Testis (tissue), 3 donors: Measurements from ENCODE around the gene HMX3. TPM values are rescaled to one million over a fixed set of nuclear protein-coding genes. Genes with fewer than 3 reads are reported as not detected.

Experiments
- DNase-seq: peaks from one replicate; pipeline ENCODE4 v3.0.0-alpha.2; 2019
- H3K27ac ChIP-seq, 2 donors: fragments of 200-600 bp; sonication (generic); one replicate each; pipeline ENCODE4 v1.5.1; 2019
- H3K27me3 ChIP-seq: fragments of 200-600 bp; sonication (generic); one replicate; pipeline ENCODE4 v1.5.1; 2019
- H3K36me3 ChIP-seq: fragments of 200-600 bp; sonication (generic); one replicate; pipeline ENCODE4 v1.5.1; 2017; ENCODE audit warnings: low read depth; ENCODE audit errors: missing control alignments
- H3K4me1 ChIP-seq: fragments of 200-600 bp; sonication (generic); one replicate; pipeline ENCODE4 v1.5.1; 2019
- H3K4me3 ChIP-seq, 2 donors: fragments of 200-600 bp; sonication (generic); one replicate each; pipeline ENCODE4 v1.5.1; 2017 to 2019
- H3K9me3 ChIP-seq: fragments of 200-600 bp; sonication (generic); one replicate; pipeline ENCODE4 v1.5.1; 2017
- CTCF ChIP-seq, 3 experiments: fragments of 450-650 bp in 2 of 3; fragments of 200-600 bp in 1 of 3; sonication (generic) in 1 of 3; IDR thresholded peaks; one replicate each; pipeline ENCODE4 v1.5.1; 2016 to 2019; ENCODE audit warnings: antibody characterized with exemption in 3 of 3, mild to moderate bottlenecking in 2 of 3, moderate library complexity in 1 of 3
- POLR2A ChIP-seq: fragments of 450-650 bp; IDR thresholded peaks from one replicate; pipeline ENCODE4 v1.6.1; 2017; ENCODE audit warnings: antibody characterized with exemption, mild to moderate bottlenecking, moderate library complexity
- WGBS, 2 donors: methylation state at CpG; one replicate each; pipeline ENCODE4 v1.1.5; 2018; 5-methylcytosine and 5-hydroxymethylcytosine counted together
- intact Hi-C: fragments of 100-400 bp; cut with DNase I; formaldehyde crosslinking; loops from one replicate; pipeline ENCODE4 v1.15.1; 2023; ENCODE audit warnings: low total_unique reads
- polyA plus RNA-seq: library from polyadenylated mRNA; stranded (reverse); fragments of 350-450 nt; fragmentation: Illumina TruSeq; extraction: RNeasy Lipid Tissue Mini Kit (QIAGEN cat#74804); gene quantifications from one replicate; pipeline ENCODE4 v1.2.3, GENCODE V29; 2014; ENCODE audit warnings: low read depth, low replicate concordance; ENCODE audit not compliant: insufficient read depth
- total RNA-seq, 2 donors: library from RNA; depleted of rRNA; stranded (reverse); fragments of >200 nt; gene quantifications; one replicate each; pipeline ENCODE4 v1.2.3, GENCODE V29; 2016

The HMX3 gene
- total and polyA plus RNA-seq, 3 donors from 2014 or later, result 0.25 to 0.55 TPM; not detected in 1

DNA sequence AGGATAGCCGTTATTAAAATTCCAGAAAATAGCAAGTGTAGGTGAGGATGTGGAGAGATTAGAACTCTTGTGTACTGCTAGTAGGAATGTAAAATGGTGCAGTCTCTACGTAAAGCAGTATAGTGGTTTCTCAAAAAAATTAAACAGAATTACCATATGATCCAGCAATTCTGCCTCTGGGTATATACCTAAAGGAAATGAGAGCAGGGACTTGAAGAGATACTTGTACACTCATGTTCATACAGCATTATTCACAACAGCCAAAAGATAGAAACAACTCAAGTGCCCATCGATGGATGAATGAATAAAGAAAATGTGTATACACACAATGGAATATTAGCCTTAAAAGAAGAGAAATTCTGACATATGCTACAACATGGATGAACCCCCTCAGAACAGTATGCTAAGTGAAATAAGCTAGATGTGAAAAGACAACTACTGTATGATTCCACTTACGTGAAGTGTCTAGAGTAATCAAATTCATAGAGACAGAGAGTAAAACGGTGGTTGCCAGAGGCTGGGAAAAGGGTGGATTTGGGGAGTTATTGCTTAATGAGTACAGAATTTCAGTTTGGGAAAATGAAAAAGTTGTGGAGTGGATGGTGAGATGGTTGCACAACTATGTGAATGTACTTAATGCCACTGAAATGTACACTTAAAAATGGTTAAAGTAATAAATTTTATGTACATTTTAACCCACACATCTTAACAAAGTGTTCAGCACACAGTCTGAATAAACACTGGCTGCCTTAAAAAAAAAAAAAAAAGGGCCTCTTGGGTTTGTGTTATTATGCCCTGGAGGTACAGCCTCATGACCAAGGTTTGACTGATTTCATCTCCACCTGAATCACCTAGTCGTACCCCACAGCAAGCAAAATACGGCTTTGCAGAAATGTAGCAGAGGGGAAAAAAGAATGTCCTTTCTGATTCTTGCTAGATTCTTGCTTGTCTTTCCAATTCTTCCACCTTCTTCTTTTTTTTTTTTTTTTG, 44.6 kb downstream of the HMX3 start:
- Histone ChIP-seq H3K4me1 (no peaks in the 10 kb centered on the region), H3K27ac (no peak overlapping the region), H3K27me3 (no peaks in the 10 kb centered on the region), H3K4me3 (no peak overlapping the region), H3K9me3 (no peaks in the 10 kb centered on the region), H3K36me3 (no peaks in the 10 kb centered on the region)
- no peak for DNase-seq
- WGBS, 2 donors, result 91 to 94% methylated on average over 7 of the region's 7 CpGs
- intact Hi-C loops, result no loop called here
- TF ChIP-seq POLR2A (no peak), CTCF (IDR thresholded peaks at IDR 0.05) (no peak)

- Histone ChIP-seq H3K36me3 (no peaks in the 10 kb centered on the region), H3K27ac (no peak overlapping the region), H3K9me3 (no peaks in the 10 kb centered on the region), H3K4me3 (no peak overlapping the region), H3K4me1 (no peaks in the 10 kb centered on the region), H3K27me3 (no peaks in the 10 kb centered on the region)
- intact Hi-C loops, result no loop called here
- no peak for TF ChIP-seq CTCF (IDR thresholded peaks at IDR 0.05)
- no peak for TF ChIP-seq POLR2A
- no peak for DNase-seq
- 93 to 98% methylated on average over 2 of the region's 2 CpGs for whole genome bisulfite sequencing, 2 donors
These were observed 48.0 kb downstream of the HMX3 start for GRCh38 chr10:123183724-123184123.

GRCh38 chr10:123187781-123188180, 52.0 kb downstream of the HMX3 start:
- no peaks in the 10 kb centered on the region for H3K27me3 ChIP-seq
- no peaks in the 10 kb centered on the region for H3K4me1 ChIP-seq
- WGBS, 2 donors, result 95% methylated on average over 5 of the region's 5 CpGs
- DNase-seq, result no peak
- TF ChIP-seq POLR2A (no peak), CTCF (IDR thresholded peaks at IDR 0.05) (no peak)
- H3K9me3 ChIP-seq, result no peaks in the 10 kb centered on the region
- no peak overlapping the region for H3K4me3 ChIP-seq
- intact Hi-C loops, result no loop called here
- no peaks in the 10 kb centered on the region for H3K36me3 ChIP-seq
- no peak overlapping the region for H3K27ac ChIP-seq

Other genes starting within 250 kb of the HMX3 start
- 1 to 10 TPM; 6.1 to 7.6 TPM for gene FAM24A, start 225.4 kb upstream of the HMX3 start, total RNA-seq
- 27.2 TPM for gene FAM24A, start 225.4 kb upstream of the HMX3 start, polyA plus RNA-seq
- gene C10orf88, start 181.7 kb upstream of the HMX3 start, total RNA-seq, result 10 to 100 TPM; 18.5 to 20.6 TPM
- 50.8 TPM for gene C10orf88, start 181.7 kb upstream of the HMX3 start, polyA plus RNA-seq
- gene PSTK, start 155.6 kb upstream of the HMX3 start, total RNA-seq, result 10 to 100 TPM; 12.1 to 19.1 TPM
- gene PSTK, start 155.6 kb upstream of the HMX3 start, polyA plus RNA-seq, result 15.7 TPM
- gene IKZF5, start 127.2 kb upstream of the HMX3 start, total RNA-seq, result 10 to 100 TPM; 18.8 to 21.4 TPM
- gene IKZF5, start 127.2 kb upstream of the HMX3 start, polyA plus RNA-seq, result 21.4 TPM
- 10 to 100 TPM; 17.3 to 19.1 TPM for gene ACADSB, start 127.0 kb upstream of the HMX3 start, total RNA-seq
- 19.3 TPM for gene ACADSB, start 127.0 kb upstream of the HMX3 start, polyA plus RNA-seq
- gene HMX2, start 12.2 kb downstream of the HMX3 start, total RNA-seq, result under 1 TPM; 0.19 to 0.47 TPM
- not detected for gene HMX2, start 12.2 kb downstream of the HMX3 start, polyA plus RNA-seq
- gene BUB3, start 18.4 kb downstream of the HMX3 start, total RNA-seq, result 10 to 100 TPM; 78.7 to 96.0 TPM
- gene BUB3, start 18.4 kb downstream of the HMX3 start, polyA plus RNA-seq, result 148 TPM